GM10266 (cell line): Measurements from ENCODE around the gene TULP1.
A peak's percentile ranks its signal among the peaks of the same experiment; 100 is the strongest.

Experiments
- DNase-seq: peaks from one replicate; pipeline ENCODE4 v3.0.0; 2012; ENCODE audit errors: extremely low spot score
- TF ChIP-seq, protein P1 (sequence below): IDR thresholded peaks from 2 replicates; pipeline ENCODE4 v1.5.1; 2012; ENCODE audit warnings: mild to moderate bottlenecking, low read depth; ENCODE audit not compliant: control insufficient read depth, insufficient read depth; ENCODE audit errors: missing control alignments

TULP1 gene

GRCh38 chr6:35496036-35496840 lies 16.5 kb downstream of the TULP1 start:
- peak; percentile 66 for DNase-seq
- TF ChIP-seq, protein P1, sequence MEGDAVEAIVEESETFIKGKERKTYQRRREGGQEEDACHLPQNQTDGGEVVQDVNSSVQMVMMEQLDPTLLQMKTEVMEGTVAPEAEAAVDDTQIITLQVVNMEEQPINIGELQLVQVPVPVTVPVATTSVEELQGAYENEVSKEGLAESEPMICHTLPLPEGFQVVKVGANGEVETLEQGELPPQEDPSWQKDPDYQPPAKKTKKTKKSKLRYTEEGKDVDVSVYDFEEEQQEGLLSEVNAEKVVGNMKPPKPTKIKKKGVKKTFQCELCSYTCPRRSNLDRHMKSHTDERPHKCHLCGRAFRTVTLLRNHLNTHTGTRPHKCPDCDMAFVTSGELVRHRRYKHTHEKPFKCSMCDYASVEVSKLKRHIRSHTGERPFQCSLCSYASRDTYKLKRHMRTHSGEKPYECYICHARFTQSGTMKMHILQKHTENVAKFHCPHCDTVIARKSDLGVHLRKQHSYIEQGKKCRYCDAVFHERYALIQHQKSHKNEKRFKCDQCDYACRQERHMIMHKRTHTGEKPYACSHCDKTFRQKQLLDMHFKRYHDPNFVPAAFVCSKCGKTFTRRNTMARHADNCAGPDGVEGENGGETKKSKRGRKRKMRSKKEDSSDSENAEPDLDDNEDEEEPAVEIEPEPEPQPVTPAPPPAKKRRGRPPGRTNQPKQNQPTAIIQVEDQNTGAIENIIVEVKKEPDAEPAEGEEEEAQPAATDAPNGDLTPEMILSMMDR, result no peak

GRCh38 chr6:35495258-35496035 lies 17.2 kb downstream of the TULP1 start:
- no peak for DNase-seq

DNA sequence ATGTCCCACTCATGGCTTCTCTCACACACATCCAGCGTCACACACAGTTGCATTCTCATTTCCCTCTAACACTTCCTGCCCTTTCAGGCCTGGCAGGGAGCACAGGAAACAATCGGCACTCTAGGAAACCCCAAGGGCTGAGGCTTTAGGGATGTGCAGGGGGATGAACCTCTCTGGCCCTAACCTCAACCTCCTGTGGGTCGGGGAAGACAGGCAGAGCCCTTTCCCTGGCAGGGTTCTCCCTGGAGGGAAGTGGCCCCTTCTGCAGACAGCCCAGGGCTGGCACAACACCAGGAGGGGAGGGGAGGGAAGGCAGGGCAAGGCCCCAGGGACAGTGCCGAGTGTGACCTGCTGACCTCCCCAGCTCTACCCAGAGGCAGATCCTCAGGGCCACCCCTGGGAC lies 18.5 kb downstream of the TULP1 start:
- DNase-seq, result no peak
- TF ChIP-seq, protein P1, result no peak

More at GRCh38 chr6:35495258-35496035, 17.2 kb downstream of the TULP1 start:
- TF ChIP-seq, protein P1, result no peak

- TF ChIP-seq, protein P1, result no peak
- DNase-seq, result no peak
These were observed 19.3 kb downstream of the TULP1 start for GRCh38 chr6:35493307-35493983.

DNA sequence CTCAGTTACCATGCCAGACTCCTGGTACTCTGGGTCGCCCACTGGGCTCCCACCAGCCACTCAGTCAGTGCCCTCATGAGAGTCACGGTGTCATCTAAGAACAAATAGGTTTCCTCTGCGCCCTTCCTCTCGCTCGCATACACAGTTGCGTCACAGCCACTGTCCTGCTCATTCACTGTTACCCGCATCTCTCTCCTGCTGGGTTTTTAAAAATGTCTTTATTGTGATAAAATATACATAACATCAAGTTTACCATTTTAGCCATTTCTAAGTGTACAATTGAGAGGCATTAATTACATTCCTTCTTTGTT lies 19.8 kb downstream of the TULP1 start:
- no peak for DNase-seq

GRCh38 chr6:35492258-35492973 lies 20.3 kb downstream of the TULP1 start:
- TF ChIP-seq, protein P1, result no peak
- no peak for DNase-seq

More for the DNA sequence above, 19.8 kb downstream of the TULP1 start:
- TF ChIP-seq, protein P1, result no peak
